ENCODE results near the gene GNAQ.
"Not testable (repeated sequence)": the region's sequence is repeated elsewhere in the genome, so short reads cannot be mapped to it uniquely, and the experiment has no call there.

GNAQ gene

DNA sequence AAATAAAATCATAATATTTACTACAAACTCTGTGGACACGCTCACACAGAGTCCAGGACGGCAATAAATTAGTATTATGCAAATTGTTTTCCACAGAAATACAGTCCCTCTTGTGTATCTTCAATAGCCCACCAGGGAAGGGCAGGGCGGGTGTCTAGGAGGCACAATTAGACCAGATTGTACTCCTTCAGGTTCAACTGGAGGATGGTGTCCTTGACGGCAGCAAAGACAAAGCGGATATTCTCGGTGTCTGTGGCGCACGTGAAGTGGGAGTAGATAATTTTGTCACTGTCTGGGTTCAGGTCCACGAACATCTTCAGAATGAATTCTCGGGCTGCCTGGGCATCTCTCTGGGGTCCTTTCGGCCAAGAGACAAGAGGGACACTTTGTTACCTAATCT, 310.5 kb downstream of the GNAQ start:
- not testable (repeated sequence) for DNase-seq

DNA sequence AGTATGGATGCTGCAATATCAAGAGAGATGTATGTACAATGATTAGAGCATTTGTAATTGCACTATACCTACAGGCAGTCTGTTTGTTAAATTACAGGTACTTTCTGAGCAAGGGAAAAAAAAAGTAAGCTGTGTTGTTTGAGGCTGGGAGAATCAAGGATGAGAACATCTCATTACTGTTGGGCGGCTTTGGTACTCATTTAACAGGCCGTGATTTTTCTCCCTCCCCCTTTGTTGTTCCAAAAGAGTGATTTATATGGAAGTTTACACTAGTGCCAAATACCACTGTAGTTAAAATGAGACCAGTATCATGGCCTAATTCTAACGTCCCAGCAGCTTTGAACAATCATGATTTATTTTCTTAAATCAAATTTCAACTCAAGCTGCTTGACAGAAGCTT, 312.3 kb downstream of the GNAQ start:
- no peak for DNase-seq

DNA sequence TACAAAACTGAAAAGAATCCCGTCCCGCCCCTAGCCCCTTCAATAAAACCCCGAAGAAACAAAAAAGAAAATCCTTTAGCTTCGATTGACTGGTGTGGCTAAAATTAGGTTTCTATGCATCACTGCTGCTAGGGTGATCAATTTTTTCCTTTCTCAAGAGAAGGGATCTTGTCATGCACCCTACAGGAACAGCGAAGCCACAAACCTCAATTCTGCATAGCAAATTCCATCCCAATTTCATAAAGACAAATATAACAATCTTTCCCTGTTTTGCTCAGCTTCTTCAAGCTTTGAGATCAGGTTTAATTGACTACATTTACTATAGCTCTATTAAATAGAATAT, 313.3 kb downstream of the GNAQ start:
- DNase-seq = not testable (repeated sequence)

DNA sequence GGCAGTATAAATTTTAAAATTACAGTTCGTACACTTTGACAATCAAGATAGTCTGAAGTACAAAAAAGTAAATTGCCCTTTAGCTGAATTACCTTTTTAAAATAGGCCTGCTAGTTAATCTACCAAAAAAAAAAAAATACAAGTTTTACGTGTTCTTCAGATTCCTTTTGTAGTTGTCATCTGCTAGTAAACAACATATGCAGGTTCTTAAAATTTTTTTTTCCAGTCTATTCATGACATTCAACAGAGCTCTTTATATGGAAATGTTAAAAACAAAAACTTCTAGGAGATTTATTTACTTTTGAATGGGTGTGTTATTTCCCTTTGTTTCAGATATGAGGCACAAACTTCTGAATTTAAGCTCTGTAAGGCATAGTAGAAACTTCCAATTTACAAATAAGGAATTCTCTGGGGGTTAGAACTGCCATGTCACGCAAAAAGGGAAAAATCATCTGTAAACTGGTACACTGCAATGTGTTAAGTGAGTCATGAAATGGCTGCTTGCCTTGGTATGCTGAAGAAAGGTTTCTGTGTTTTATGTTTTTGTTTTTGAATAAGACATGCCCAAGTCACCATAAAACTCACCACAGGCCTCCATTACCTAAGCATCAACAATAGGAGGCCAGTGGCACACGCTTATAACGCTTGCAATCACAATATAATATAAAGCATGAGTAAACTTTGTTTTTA, 313.9 kb downstream of the GNAQ start:
- not testable (repeated sequence) for DNase-seq

DNA sequence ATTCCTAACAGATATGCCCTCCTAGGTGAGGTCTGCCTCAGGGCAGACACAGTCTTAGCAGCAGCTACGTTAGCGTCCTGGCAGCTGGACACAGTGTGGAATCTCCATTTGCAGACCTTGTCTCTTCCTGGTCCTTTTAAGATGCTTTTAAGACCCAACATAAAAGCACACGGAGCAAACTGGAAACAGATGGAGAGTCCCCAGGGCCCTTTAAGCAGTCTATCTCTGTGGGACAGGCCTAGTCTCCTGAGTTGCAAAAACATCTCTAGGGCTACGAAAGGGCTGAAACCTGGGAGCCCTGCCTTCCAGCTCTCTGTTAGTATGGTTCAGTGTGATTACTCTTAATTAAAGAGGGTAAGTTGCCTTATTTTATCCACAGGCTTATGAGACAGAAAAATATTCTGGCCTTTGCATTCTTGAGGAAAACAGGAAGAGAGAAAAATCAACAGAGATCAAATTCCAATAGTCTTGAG, 317.5 kb downstream of the GNAQ start:
- DNase-seq = no peak

DNA sequence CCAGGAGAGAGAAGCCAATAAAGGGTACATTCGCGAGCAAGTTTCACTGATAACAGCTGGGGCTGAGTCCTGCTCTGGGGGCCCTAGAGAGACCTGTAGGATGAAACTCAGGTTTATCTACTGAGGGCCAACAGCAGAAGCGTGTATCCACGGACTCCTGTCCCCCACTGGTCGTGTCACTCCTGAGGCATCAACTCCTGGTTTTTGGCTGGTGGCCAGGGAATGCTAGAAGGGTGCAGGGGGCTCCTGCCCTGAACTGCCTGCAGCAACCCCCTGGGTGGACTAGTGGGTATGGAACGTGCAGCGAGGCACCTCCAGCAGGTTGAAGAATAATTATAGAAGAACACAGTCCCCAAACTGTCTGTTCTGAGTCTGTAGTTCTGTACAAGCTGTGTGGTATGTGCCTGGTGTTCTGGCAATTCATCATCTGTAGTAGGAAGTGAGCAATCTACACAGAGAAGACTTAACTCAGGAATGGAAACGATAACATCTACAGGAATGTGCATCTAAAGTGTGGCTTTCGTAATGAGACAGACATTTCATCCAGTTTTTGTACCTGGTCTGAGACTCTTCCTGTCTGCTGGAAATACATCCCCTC, 319.0 kb downstream of the GNAQ start:
- DNase-seq = no peak

DNA sequence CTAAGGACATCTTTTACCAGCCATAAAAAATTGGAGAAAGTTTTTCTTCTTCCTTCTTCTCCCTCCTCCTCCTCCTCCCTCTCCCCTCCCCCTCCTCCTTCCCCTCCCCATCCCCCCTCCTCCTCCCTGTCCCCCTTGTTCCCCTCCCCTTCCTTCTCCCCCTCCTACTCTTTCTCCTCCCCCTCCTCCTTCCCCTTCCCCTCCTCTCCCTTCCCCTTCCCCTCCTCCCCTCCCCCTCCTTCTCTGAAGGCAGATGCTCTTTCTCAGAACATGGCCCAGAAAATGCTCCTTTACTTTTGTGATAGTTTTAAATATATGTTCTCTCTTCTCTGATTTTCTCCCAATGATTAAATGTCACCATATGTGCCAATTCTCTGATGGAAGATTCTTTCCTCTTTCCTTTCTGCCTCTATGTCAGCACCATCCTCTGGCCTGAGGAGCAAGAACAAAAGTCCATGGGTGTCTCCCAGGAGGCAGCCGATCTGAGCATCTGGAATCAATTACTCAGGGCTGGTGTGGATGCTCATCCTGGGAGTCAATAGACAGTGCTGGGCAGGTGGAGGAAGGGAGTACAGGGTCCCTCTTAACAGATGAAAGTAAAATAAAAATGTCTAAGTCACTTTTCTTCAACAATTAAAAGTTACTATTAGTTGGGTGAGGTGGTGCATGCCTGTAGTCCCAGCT, 320.5 kb downstream of the GNAQ start:
- DNase-seq = no peak

DNA sequence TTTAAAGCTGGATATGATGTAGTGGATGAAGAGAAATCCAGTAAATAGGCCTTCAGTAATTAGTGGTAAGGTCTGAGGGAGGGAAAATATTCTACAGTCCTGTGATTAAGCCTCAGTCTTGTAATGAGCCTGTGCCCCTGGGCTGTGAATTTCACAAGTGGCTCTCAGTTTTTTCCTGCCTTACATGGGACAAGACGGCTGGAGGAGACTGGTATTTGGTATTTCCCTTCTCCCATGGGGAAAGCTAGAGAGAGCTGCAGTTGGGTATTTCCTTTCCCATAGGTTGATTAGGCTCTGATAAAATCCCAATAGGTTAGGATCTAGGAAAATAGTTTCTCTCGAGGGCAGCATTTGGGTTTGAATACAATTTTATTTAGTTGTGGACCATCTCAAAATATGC, 321.3 kb downstream of the GNAQ start:
- peak; percentile 30 to 57 (median 36) for DNase-seq

DNA sequence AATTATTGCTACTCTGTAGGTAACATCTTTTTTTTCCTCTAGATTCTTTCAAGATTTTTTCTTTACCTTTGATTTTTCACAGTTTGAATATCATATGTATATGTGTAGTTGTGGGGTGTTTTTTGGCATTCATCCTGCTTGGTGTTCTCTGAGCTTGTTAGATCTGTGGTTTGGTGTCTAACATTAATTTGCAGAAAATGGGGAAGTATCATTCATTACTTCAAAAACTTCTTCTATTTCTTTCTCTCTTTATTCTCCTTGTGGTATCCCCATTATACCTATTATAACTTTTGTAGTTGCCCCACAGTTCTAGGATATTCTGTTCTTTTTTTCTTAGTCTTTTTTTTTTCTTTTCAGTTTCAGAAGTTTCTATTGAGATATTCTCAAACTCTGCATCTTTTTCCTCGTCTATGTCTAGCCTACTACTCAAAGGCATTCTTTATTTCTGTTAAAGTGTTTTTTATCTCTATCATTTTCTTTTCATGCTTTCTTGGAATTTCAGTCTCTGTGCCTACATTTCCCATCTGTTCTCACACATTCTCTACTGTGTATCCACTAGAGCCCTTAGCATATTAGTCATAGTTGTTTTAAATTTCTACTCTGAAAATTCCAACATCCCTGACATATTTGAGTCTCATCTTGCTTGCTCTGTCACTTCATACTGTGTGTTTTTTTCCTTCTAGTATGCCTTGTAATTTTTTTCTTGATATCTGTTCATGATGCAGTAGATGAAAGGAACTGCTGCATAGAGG, 323.4 kb downstream of the GNAQ start:
- DNase-seq = no peak

DNA sequence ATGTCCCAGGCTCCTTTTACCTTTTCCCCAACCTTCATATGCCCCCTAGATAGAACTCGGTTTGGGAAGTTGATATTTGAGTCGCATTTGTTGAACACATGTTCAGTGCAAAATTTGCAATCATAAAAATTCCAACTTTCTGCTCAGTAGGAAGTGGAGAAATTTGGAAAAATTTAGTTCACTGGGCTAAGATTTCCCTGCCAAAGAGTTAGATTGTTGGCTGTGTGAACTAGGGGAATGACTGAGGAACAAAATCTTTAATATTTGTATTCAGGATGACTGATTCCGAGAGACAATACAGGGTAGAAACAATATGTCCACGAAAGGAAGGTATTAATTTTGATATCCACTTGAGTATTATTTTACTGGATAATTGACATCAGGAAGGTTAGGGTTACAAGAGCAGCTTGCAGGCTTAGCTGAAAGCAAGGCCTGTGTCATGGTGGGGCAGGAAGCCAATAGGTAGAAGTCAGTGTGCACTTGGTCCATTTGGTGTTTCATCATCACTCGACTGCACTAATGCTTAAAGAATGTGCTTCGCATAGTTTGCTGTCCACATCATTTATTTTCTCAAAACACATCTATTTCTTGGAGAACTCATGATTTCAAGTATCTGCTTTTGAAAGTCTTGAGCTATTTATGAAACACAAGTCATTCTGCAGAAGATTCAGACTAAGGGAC, 324.1 kb downstream of the GNAQ start:
- DNase-seq = peak; percentile 18 to 27 (median 19)

DNA sequence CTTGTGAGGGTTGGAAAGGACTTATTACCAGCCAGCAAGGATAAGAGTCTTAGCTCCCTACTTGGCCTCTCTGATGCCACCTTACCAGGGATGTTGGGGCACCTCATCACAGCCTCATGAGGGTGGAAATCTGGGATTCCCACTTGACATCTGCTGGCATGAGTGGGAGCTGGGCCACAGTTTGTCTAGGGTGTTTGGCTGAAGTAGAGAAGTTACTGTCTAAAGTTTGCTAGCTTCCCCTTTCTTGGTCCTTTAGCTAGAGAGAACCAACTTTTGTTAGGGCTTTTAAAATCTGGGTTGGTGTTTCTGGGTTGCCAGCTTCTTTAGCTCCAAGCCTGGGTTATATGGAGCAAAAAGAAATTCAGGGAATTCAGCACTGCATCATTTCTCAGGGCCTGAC, 326.0 kb downstream of the GNAQ start:
- DNase-seq = peak; percentile 28 to 43 (median 32)

DNA sequence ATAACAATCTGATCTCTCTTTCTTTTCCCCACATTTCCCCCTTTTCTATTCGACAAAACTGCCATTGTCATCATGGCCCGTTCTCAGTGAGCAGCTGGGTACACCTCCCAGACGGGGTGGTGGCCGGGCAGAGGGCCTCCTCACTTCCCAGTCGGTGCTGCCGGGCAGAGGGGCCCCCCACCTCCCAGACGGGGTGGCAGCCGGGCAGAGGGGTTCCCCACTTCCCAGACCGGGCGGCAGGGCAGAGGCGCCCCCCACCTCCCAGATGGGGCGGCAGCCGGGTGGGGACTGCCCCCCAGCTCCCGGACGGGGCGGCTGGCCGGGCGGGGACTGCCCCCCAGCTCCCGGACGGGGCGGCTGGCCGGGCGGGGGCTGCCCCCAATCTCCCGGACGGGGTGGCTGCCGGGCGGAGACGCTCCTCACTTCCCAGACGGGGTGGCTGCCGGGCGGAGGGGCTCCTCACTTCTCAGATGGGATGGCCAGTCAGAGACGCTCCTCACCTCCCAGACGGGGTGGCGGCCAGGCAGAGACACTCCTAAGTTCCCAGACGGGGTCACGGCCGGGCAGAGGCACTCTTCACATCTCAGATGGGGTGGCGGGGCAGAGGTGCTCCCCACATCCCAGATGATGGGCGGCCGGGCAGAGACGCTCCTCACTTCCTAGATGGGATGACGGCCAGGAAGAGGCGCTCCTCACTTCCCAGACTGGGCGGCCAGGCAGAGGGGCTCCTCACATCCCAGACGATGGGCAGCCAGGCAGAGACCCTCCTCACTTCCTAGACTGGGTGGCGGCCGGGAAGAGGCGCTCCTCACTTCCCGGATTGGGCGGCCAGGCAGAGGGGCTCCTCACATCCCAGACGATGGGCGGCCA, 328.9 kb downstream of the GNAQ start:
- not testable (repeated sequence) for DNase-seq

DNA sequence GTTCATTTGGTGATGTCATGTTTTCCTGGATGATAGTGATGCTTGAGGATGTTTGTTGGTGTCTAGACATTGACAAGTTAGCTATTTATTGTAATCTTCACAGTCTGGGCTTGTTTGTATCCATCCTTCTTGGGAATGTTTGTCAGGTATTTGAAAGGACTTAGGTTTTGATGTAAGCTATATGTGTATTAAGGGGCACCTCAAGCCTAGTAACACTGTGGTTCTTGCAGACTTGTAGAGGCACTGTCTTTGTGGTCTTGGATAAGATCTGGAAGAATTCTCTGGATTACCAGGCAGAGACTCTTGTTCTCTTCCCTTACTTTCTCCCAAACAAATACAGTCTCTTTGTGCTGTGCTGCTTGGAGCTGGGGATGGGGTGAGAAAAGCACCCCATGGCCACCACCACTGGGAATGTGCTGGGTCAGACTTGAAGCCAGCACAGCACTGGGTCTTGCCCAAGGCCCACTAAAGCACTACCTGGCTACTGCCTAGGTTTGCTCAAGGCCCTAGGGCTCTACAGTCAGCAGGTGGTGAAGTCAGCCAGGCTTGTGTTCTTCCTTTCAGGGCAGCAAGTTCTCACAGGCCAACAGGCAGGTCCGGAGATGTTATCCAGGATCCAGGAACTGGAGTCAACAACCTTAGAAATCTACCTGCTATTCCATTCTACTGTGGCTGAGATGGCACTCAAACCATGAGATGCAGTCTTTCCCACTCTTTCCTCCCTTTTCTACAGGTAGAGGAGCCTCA, 334.2 kb downstream of the GNAQ start:
- no peak for DNase-seq

DNA sequence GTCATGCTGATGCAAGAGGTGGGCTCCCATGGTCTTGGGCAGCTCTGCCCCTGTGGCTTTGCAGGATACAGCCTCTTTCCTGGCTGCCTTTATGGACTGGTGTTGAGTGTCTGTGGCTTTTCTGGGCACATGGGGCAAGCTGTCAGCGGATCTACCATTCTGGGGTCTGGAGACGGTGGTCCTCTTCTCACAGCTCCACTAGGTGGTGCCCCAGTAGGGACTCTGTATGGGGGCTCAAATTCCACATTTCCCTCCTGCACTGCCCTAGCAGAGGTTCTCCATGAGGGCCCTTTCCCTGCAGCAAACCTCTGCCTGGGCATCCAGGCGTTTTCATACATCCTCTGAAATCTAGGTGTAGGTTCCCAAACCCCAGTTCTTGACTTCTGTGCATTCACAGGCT, 340.9 kb downstream of the GNAQ start:
- DNase-seq = not testable (repeated sequence)

DNA sequence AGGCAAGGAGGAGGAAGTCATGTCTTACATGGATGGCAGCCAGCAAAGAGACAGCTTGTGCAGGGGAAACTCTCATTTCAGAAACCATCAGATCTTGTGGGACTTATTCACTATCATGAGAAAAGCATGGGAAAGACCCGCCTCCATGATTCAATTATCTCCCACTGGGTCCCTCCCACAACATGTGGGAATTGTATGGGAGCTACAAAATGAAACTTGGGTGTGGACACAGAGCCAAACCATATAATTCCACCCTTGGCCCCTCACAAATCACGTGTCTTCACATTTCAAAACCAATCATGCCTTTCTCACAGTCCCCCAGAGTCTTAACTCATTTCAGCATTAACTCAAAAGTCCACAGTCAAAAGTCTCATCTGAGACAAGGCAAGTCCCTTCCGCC, 341.5 kb downstream of the GNAQ start:
- DNase-seq = peak; percentile 26 to 69 (median 48)

DNA sequence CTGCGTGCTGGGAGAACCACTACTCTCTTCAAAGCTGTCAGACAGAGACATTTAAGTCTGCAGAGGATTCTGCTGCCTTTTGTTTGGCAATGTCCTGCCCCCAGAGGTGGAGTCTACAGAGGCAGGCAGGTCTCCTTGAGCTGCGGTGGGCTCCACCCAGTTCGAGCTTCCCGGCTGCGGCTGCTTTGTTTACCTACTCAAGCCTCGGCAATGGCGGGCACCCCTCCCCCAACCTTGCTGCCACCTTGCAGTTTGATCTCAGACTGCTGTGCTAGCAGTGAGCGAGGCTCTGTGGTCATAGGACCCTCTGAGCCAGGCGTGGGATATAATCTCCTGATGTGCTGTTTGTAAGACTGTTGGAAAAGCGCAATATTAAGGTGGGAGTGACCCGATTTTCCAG, 343.9 kb downstream of the GNAQ start:
- not testable (repeated sequence) for DNase-seq

DNA sequence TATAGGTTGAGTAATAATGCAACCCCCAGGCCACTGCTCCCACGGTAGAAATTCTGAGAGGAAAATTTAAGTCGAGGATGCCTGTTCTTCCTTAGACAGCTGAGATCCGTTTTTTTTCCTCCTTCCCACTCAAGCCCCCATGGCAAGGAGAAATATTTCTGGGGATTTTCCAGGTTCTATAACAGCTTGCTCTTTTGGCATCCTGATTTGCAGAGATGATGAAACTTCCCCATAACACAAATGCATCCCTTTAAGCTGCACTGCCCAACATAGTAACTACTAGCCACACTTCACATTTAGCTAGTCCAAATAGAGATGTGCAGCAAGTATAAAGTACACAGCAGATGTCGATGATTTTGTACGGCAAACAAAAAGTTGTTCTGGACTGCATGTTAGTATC, 351.0 kb downstream of the GNAQ start:
- DNase-seq = peak; percentile 63 to 74 (median 66)

DNA sequence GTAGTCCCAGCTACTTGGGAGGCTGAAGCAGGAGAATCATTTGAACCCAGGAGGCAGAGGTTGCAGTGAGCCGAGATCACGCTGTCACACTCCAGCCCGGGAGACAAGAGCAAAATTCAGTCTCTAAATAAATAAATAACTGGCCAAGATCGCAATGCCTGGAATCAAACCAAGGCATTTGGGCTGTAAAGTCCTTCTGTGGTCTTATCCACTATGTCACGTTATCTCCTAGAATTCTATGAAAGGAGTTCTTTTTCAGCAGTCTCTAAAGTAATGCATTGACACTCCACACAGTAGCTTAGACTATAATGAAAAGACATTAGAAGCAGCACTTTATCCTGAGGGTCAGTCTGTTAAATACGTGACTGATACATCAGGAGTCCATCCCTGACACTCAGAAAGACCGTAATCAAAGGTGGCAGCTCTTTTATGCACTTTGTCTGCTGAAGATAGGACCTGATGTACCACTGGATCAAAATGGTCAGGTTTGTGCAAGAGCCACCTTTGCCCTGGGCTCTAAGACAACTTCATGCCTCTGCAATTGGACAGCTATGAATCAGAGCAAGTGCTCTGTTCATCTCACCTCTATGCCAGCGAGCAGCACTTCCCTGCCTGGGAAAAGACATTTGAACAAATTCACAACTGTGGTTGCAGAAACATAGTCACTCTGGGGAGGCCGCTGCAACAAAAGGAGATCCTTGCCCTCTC, 351.8 kb downstream of the GNAQ start:
- peak in 1 of 3 donors; percentile 8 for DNase-seq

DNA sequence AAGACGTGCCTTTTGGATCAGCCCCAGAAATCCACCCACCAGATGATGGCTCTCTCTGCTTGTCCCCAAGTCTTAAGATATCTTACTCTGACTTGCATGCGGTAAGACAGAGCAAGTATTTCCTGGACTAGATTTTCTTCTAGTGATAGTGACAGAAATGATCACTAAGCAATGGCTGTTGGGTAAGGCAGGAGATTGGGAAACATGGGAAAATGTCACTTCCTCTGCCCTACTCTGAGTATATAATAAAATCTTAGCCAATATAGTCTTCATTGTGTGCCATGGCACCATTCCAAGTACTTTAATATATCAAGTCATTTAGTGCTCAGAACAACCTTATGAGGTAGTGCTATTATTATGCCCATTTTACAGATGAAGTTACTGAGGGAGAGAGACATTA, 352.5 kb downstream of the GNAQ start:
- DNase-seq = peak; percentile 72 to 89 (median 85)

DNA sequence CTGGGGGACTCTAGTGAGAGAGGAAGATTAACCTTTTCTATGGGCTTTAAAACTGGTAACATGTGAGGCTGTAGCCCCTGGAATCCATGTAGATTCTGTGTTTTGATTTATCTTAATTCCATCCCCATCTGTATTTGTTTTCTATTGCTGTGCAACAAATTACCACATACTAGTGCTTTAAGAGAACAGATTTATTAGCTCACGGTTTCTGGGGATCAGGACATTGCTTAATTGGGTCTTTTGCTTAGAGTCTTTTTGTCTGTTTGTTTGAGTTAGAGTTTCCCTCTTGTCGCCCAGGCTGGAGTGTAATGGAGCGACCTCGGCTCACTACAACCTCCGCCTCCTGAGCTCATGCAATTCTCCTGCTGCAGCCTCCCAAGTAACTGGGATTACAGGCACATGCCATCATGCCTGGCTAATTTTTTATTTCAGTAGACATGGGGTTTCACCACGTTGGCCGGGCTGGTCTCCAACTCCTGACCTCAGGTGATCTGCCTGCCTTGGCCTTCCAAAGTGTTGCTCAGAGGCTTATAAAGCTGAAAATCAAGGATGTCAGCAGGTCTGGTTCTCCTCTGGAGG, 353.6 kb downstream of the GNAQ start:
- DNase-seq = no peak

All from suppressor macrophage treated with lipopolysaccharide for 1 hour (primary cell).